ENCODE results near the gene SRRM4. TPM values are rescaled to one million over a fixed set of nuclear protein-coding genes. Genes with fewer than 3 reads are reported as not detected.

Gene SRRM4
- total RNA-seq, 1 donor from 2014 or later = not detected

- intact Hi-C loops (cut with micrococcal nuclease) = no loop called here
- no peak overlapping the region for H3K27ac Mint-ChIP-seq
- peak; percentile 8 for DNase-seq (ENCODE audit: low spot score)
These were observed 172.4 kb downstream of the SRRM4 start for GRCh38 chr12:119153477-119154434.

GRCh38 chr12:119154435-119154818 lies 173.1 kb downstream of the SRRM4 start:
- H3K4me3 Mint-ChIP-seq (ENCODE audit: low read depth) = no peak overlapping the region
- no peak for DNase-seq (ENCODE audit: low spot score)
- peaks cover 4% of the 10 kb centered on the region for H3K27me3 Mint-ChIP-seq (ENCODE audit: low read depth)
- H3K36me3 Mint-ChIP-seq (ENCODE audit: low read depth) = no peaks in the 10 kb centered on the region
- intact Hi-C loops (cut with micrococcal nuclease) = no loop called here
- H3K27ac Mint-ChIP-seq = no peak overlapping the region
- H3K9me3 Mint-ChIP-seq = peaks cover 5% of the 10 kb centered on the region
- H3K4me1 Mint-ChIP-seq (ENCODE audit: low read depth) = peaks cover 3% of the 10 kb centered on the region

More at GRCh38 chr12:119153477-119154434, 172.4 kb downstream of the SRRM4 start:
- Mint-ChIP-seq H3K9me3 (peaks cover 5% of the 10 kb centered on the region), H3K4me3 (ENCODE audit: low read depth) (no peak overlapping the region), H3K36me3 (ENCODE audit: low read depth) (no peaks in the 10 kb centered on the region), H3K27me3 (ENCODE audit: low read depth) (peaks cover 4% of the 10 kb centered on the region), H3K4me1 (ENCODE audit: low read depth) (peaks cover 3% of the 10 kb centered on the region)

GRCh38 chr12:119156401-119157044 lies 175.2 kb downstream of the SRRM4 start:
- no peak for DNase-seq (ENCODE audit: low spot score)
- intact Hi-C loops (cut with micrococcal nuclease) = no loop called here
- Mint-ChIP-seq H3K9me3 (peaks cover 2% of the 10 kb centered on the region), H3K4me3 (ENCODE audit: low read depth) (no peak overlapping the region), H3K27me3 (ENCODE audit: low read depth) (peaks cover 4% of the 10 kb centered on the region), H3K36me3 (ENCODE audit: low read depth) (no peaks in the 10 kb centered on the region), H3K4me1 (ENCODE audit: low read depth) (peaks cover 3% of the 10 kb centered on the region), H3K27ac (no peak overlapping the region)

DNA sequence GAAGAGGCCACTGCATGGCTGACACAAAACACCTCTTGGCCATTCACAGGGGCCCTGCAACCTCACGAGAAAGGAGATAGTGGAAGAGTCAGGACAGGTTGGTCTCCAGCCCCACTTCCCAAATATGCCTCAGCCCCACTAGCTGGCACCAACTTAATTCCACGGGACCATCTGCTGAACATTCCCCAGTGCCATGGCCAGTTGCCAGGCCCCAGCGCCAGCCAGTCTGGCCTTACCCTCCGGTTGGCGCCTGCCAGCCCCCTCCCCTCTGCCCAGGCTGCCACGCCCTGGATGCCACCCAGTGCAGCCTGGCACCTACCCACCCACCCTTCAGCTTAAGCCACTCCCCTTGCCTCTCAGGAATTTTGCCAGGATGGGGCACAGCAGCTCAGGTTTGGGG lies 176.2 kb downstream of the SRRM4 start:
- Mint-ChIP-seq H3K4me3 (ENCODE audit: low read depth) (no peak overlapping the region), H3K36me3 (ENCODE audit: low read depth) (no peaks in the 10 kb centered on the region), H3K4me1 (ENCODE audit: low read depth) (peaks cover 3% of the 10 kb centered on the region), H3K27ac (no peak overlapping the region), H3K27me3 (ENCODE audit: low read depth) (peaks cover 4% of the 10 kb centered on the region), H3K9me3 (no peaks in the 10 kb centered on the region)
- DNase-seq (ENCODE audit: low spot score) = no peak
- intact Hi-C loops (cut with micrococcal nuclease) = no loop called here

GRCh38 chr12:119157978-119158377 lies 176.6 kb downstream of the SRRM4 start:
- no peak overlapping the region for H3K4me3 Mint-ChIP-seq (ENCODE audit: low read depth)
- peaks cover 4% of the 10 kb centered on the region for H3K27me3 Mint-ChIP-seq (ENCODE audit: low read depth)
- peaks cover 3% of the 10 kb centered on the region for H3K4me1 Mint-ChIP-seq (ENCODE audit: low read depth)
- no peaks in the 10 kb centered on the region for H3K36me3 Mint-ChIP-seq (ENCODE audit: low read depth)
- no peak for DNase-seq (ENCODE audit: low spot score)
- no peaks in the 10 kb centered on the region for H3K9me3 Mint-ChIP-seq
- intact Hi-C loops (cut with micrococcal nuclease) = no loop called here
- H3K27ac Mint-ChIP-seq = no peak overlapping the region

DNA sequence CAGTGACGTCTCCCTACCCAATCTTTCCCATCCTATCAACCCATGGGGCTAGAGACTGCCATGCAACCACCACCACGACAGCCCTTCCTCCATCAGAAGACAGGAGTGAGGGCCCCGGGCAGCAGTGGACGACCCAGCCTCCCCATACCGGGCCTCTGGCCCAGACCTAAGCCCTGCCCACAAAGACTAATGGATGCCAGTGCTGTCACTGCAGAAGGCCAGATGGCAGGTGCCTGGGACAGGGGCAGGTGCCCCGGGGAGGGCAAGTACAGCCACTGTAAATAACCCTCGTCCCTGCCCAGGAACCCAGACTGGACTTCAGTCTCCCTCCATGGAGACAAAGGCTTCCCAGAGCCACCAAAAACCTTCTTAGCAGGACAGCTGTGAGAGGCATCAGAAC lies 177.1 kb downstream of the SRRM4 start:
- Mint-ChIP-seq H3K4me1 (ENCODE audit: low read depth) (peaks cover 3% of the 10 kb centered on the region), H3K4me3 (ENCODE audit: low read depth) (no peak overlapping the region), H3K36me3 (ENCODE audit: low read depth) (no peaks in the 10 kb centered on the region), H3K27ac (no peak overlapping the region), H3K27me3 (ENCODE audit: low read depth) (peaks cover 4% of the 10 kb centered on the region), H3K9me3 (no peaks in the 10 kb centered on the region)
- intact Hi-C loops (cut with micrococcal nuclease) = no loop called here
- DNase-seq (ENCODE audit: low spot score) = no peak

- no peak for DNase-seq (ENCODE audit: low spot score)
- no peak overlapping the region for H3K27ac Mint-ChIP-seq
- intact Hi-C loops (cut with micrococcal nuclease) = no loop called here
- H3K4me1 Mint-ChIP-seq (ENCODE audit: low read depth) = no peaks in the 10 kb centered on the region
- H3K4me3 Mint-ChIP-seq (ENCODE audit: low read depth) = no peak overlapping the region
- H3K36me3 Mint-ChIP-seq (ENCODE audit: low read depth) = no peaks in the 10 kb centered on the region
- no peaks in the 10 kb centered on the region for H3K27me3 Mint-ChIP-seq (ENCODE audit: low read depth)
- no peaks in the 10 kb centered on the region for H3K9me3 Mint-ChIP-seq
These were observed 178.5 kb downstream of the SRRM4 start for GRCh38 chr12:119159844-119160243.

DNA sequence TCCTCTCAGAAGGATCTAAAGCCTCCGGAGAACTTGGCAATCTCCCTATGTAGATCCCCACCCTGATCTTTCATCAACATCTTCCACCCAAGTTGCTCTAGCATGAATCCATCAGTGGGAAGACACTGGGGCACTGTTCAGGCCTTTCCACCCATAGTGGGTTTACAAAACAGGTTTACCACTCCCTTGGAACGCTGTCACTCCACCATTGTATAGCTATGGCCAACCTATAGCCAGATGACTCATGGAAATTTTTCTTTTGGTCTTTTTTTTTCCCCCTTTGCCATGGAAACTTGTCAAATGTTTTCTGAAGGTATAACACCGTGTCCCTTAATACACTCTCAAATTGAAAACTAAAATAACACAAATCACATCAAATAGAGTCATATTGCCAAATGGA lies 186.6 kb downstream of the SRRM4 start:
- H3K27me3 Mint-ChIP-seq (ENCODE audit: low read depth) = no peaks in the 10 kb centered on the region
- intact Hi-C loops (cut with micrococcal nuclease) = no loop called here
- no peaks in the 10 kb centered on the region for H3K36me3 Mint-ChIP-seq (ENCODE audit: low read depth)

DNA sequence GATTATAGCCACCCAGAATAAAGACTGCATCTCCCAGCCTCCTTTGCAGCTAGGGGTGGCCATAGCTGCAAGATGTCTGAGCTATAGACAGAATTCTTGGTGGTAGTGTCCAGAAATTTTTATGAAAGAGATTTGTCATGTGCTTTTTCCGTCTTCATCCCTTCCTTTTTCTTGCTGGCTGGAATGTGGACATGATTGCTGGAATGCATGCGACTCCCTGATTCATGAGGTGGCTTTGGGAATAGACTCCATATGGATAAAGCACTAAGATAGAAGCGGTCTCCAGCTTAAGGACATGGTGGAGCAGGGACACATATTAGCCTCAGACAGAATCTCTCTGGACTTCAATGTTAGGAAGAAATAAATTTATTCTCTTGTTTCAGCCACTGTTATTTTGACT lies 187.4 kb downstream of the SRRM4 start:
- H3K4me1 Mint-ChIP-seq (ENCODE audit: low read depth) = no peaks in the 10 kb centered on the region
- no peak for DNase-seq (ENCODE audit: low spot score)
- no peak overlapping the region for H3K27ac Mint-ChIP-seq
- H3K9me3 Mint-ChIP-seq = no peaks in the 10 kb centered on the region
- no peak overlapping the region for H3K4me3 Mint-ChIP-seq (ENCODE audit: low read depth)
- no peaks in the 10 kb centered on the region for H3K27me3 Mint-ChIP-seq (ENCODE audit: low read depth)
- intact Hi-C loops (cut with micrococcal nuclease) = no loop called here
- H3K36me3 Mint-ChIP-seq (ENCODE audit: low read depth) = no peaks in the 10 kb centered on the region

More for the DNA sequence above, 186.6 kb downstream of the SRRM4 start:
- Mint-ChIP-seq H3K27ac (no peak overlapping the region), H3K4me3 (ENCODE audit: low read depth) (no peak overlapping the region), H3K4me1 (ENCODE audit: low read depth) (no peaks in the 10 kb centered on the region), H3K9me3 (no peaks in the 10 kb centered on the region)
- no peak for DNase-seq (ENCODE audit: low spot score)

- Mint-ChIP-seq H3K27ac (no peak overlapping the region), H3K36me3 (ENCODE audit: low read depth) (no peaks in the 10 kb centered on the region), H3K4me3 (ENCODE audit: low read depth) (no peak overlapping the region), H3K27me3 (ENCODE audit: low read depth) (no peaks in the 10 kb centered on the region), H3K4me1 (ENCODE audit: low read depth) (no peaks in the 10 kb centered on the region), H3K9me3 (no peaks in the 10 kb centered on the region)
- no peak for DNase-seq (ENCODE audit: low spot score)
- intact Hi-C loops (cut with micrococcal nuclease) = no loop called here
These were observed 187.8 kb downstream of the SRRM4 start for GRCh38 chr12:119169150-119169549.

DNA sequence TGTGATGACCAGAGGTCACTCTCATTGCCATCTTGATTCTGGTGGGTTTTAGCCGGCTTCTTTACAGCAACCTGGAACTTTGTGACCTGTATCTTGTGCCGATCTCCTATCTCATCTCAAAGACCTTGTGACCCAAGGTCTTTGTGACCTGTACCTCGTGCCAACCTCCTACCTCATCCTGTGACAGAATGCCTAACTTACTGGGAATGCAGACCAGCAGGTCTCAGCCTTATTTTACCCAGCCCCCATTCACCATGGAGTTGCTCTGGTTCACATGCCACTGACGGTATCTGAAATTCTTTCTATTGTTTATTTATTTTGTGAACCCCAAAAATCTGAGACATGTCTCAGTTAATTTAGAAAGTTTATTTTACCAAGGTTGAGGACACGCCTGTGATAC lies 189.9 kb downstream of the SRRM4 start:
- H3K27me3 Mint-ChIP-seq (ENCODE audit: low read depth) = no peaks in the 10 kb centered on the region
- intact Hi-C loops (cut with micrococcal nuclease) = no loop called here
- no peak for DNase-seq (ENCODE audit: low spot score)
- no peak overlapping the region for H3K27ac Mint-ChIP-seq
- no peaks in the 10 kb centered on the region for H3K9me3 Mint-ChIP-seq
- H3K36me3 Mint-ChIP-seq (ENCODE audit: low read depth) = no peaks in the 10 kb centered on the region
- H3K4me1 Mint-ChIP-seq (ENCODE audit: low read depth) = no peaks in the 10 kb centered on the region
- H3K4me3 Mint-ChIP-seq (ENCODE audit: low read depth) = no peak overlapping the region

DNA sequence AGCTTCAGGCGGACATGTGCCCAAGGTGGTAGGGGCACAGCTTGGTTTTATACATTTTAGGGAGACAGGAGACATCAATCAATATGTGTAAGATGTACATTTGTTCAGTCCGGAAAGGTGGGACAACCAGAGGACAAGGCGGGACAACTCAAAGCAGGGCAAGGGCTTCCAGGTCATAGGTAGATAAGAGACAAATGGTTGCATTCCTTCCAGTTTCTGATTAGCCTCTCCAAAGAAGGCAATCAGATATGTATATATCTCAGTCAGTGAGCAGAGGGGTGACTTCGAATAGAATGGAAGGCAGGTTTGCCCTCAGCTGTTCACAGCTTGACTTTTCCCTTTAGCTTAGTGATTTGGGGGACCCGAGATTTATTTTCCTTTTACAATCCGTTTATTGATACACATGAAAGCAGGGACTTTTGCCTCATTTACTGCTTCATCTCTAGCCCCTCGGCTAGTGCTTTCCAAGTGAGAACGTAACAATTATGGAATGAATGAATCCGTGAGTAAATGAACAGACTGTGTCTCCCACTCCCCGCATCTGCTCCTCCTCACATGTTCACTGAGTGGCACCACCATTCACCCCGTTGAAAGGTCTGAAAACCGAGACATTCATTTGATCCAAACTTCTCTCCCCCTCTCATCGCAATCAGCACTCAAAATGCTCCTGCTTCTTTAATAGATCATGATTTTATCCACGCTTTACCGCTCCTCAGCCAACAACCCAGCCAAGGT lies 190.5 kb downstream of the SRRM4 start:
- Mint-ChIP-seq H3K4me1 (ENCODE audit: low read depth) (no peaks in the 10 kb centered on the region), H3K9me3 (no peaks in the 10 kb centered on the region), H3K27me3 (ENCODE audit: low read depth) (no peaks in the 10 kb centered on the region), H3K36me3 (ENCODE audit: low read depth) (no peaks in the 10 kb centered on the region), H3K27ac (no peak overlapping the region), H3K4me3 (ENCODE audit: low read depth) (no peak overlapping the region)
- intact Hi-C loops (cut with micrococcal nuclease) = no loop called here
- no peak for DNase-seq (ENCODE audit: low spot score)

DNA sequence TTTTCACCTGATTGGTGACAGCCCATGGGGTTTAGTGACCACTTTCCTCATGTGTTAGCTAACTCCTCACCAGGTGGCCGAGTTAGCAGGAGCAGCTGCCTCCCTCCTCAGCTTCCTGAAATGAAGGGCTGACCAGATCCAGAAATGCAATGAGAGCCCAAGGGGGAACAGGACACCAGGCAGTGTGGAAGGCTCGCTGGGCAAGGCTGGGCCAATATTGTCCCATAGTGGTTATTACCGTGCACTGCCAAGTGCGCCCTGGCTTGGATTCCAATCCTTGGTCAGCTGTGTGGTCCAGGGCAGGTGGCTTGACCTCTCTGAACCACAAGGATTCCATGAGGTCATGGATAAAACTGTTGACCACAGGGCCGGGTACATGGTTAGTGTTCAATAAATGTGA lies 193.7 kb downstream of the SRRM4 start:
- DNase-seq (ENCODE audit: low spot score) = no peak
- Mint-ChIP-seq H3K4me1 (ENCODE audit: low read depth) (no peaks in the 10 kb centered on the region), H3K27me3 (ENCODE audit: low read depth) (peaks cover 3% of the 10 kb centered on the region), H3K9me3 (no peaks in the 10 kb centered on the region), H3K27ac (no peak overlapping the region), H3K4me3 (ENCODE audit: low read depth) (no peak overlapping the region), H3K36me3 (ENCODE audit: low read depth) (no peaks in the 10 kb centered on the region)
- intact Hi-C loops (cut with micrococcal nuclease) = no loop called here
